Measurements from ENCODE around the gene TMEM82. TPM values are rescaled to one million over a fixed set of nuclear protein-coding genes. Genes with fewer than 3 reads are reported as not detected.

TMEM82 gene
- total RNA-seq, 2 donors from 2014 or later, result 0.46 to 3.2 TPM

DNA sequence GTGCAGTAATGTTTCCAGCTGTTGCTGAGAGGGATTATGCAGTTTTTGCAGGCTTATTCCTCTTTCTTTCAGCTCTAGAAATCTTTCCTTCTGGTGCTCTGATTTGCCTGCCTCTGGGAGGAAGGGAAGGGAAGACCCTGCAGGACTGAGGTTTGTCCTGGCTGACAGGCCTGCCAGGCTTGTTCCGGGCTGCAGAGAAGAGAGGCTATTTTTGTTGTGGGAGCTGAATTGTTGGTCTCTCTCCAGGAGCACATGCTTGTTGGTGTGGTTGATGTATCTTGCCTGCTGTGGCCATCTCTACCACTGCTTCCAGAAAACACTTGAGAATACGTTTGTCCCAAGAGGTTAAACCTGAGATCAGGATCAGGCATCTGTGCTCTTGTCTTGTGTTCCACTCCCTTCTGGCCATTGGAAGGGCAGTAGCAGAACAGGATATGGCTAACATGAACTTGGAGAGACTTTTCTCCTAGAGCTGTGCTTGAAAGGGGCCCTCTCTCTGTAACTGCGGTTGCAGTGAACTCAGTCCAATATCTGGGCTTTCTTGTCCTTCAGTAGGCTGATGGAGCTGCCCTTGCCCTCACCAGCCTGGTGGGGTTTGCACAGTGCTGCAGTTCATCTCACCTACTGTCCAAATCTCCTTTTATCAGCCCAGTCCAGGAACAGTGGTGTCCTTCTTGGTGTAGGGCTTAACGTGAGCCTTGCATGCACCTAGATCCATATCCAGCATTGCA is 27.7 kb upstream of the TMEM82 start:
- Mint-ChIP-seq H3K27ac (peak overlapping the region; percentile 23), H3K27me3 (ENCODE audit: insufficient read depth) (no peaks in the 10 kb centered on the region), H3K4me1 (no peaks in the 10 kb centered on the region), H3K9me3 (peaks cover 4% of the 10 kb centered on the region), H3K4me3 (no peak overlapping the region), H3K36me3 (ENCODE audit: low read depth) (peaks cover 35% of the 10 kb centered on the region)
- Histone ChIP-seq H3K36me3 (ENCODE audit: control insufficient read depth, insufficient read depth, low read length) (peaks cover 36% of the 10 kb centered on the region), H3K4me1 (ENCODE audit: control insufficient read depth, insufficient read depth, low read length) (no peaks in the 10 kb centered on the region), H3K9me3 (ENCODE audit: control insufficient read depth, low read length) (no peaks in the 10 kb centered on the region), H3K9ac (ENCODE audit: extremely low read depth, low read length, poor library complexity, severe bottlenecking) (no peak overlapping the region), H3K4me3 (ENCODE audit: low read length) (no peak overlapping the region), H3K27ac (ENCODE audit: low read depth, low read length) (no peak overlapping the region), H3K27me3 (ENCODE audit: control insufficient read depth, insufficient read depth, low read length, poor library complexity, severe bottlenecking) (no peaks in the 10 kb centered on the region)
- TF ChIP-seq, protein P1, sequence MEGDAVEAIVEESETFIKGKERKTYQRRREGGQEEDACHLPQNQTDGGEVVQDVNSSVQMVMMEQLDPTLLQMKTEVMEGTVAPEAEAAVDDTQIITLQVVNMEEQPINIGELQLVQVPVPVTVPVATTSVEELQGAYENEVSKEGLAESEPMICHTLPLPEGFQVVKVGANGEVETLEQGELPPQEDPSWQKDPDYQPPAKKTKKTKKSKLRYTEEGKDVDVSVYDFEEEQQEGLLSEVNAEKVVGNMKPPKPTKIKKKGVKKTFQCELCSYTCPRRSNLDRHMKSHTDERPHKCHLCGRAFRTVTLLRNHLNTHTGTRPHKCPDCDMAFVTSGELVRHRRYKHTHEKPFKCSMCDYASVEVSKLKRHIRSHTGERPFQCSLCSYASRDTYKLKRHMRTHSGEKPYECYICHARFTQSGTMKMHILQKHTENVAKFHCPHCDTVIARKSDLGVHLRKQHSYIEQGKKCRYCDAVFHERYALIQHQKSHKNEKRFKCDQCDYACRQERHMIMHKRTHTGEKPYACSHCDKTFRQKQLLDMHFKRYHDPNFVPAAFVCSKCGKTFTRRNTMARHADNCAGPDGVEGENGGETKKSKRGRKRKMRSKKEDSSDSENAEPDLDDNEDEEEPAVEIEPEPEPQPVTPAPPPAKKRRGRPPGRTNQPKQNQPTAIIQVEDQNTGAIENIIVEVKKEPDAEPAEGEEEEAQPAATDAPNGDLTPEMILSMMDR (conservative IDR thresholded peaks at IDR 0.05), result no peak
- no peak for DNase-seq
- 95 to 100% methylated on average over 3 to 4 of the region's 4 CpGs for WGBS, 2 experiments (ENCODE audit: insufficient coverage in 1 of 2, insufficient read length in 1 of 2)

DNA sequence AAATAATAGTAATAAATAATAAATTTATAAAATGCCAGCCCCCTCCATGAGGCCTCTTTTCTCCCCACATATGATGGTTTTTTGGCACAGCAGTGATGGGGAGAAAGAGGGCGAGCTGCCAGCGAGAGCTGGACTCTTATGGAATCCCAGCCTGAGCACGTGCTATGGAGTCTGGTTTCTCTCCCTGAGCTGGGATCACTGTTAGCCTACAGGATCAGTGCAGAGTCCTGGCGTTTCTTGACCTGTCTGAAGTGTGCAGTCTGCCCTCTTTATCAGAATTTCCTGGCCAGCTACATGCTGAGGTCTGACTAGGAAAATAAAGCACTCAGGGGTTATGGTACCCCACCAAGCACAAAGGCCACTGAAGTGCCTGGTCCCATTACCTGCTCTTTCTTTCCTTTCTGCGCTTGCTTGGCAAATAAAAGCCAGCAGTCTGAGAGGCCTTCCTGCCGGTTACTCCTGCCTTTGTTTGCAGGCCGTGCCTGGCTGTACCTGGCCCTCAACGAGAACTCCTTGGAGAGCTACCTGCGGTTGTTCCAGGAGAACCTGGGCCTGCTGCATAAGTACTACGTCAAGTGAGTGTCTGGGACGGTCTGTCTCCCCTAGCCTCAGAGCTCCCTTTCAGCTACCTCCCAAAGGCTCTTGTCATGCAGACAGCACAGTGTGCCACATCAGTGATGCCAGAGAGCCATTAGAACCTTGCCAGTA is 24.7 kb upstream of the TMEM82 start:
- Histone ChIP-seq H3K27ac (ENCODE audit: low read depth, low read length) (no peak overlapping the region), H3K4me3 (ENCODE audit: low read length) (no peak overlapping the region), H3K27me3 (ENCODE audit: control insufficient read depth, insufficient read depth, low read length, poor library complexity, severe bottlenecking) (no peaks in the 10 kb centered on the region), H3K36me3 (ENCODE audit: control insufficient read depth, insufficient read depth, low read length) (peaks cover 46% of the 10 kb centered on the region), H3K9me3 (ENCODE audit: control insufficient read depth, low read length) (no peaks in the 10 kb centered on the region), H3K4me1 (ENCODE audit: control insufficient read depth, insufficient read depth, low read length) (no peaks in the 10 kb centered on the region), H3K9ac (ENCODE audit: extremely low read depth, low read length, poor library complexity, severe bottlenecking) (no peak overlapping the region)
- peaks cover 4% of the 10 kb centered on the region for H3K9me3 Mint-ChIP-seq
- DNase-seq, result no peak
- WGBS, 2 experiments (ENCODE audit: insufficient coverage in 1 of 2, insufficient read length in 1 of 2), result 92 to 98% methylated on average over 10 to 11 of the region's 11 CpGs
- no peak overlapping the region for H3K4me3 Mint-ChIP-seq
- TF ChIP-seq, protein P1 (conservative IDR thresholded peaks at IDR 0.05), result no peak
- H3K4me1 Mint-ChIP-seq, result no peaks in the 10 kb centered on the region
- peak overlapping the region; percentile 20 for H3K27ac Mint-ChIP-seq
- no peaks in the 10 kb centered on the region for H3K27me3 Mint-ChIP-seq (ENCODE audit: insufficient read depth)
- peaks cover 49% of the 10 kb centered on the region for H3K36me3 Mint-ChIP-seq (ENCODE audit: low read depth)

DNA sequence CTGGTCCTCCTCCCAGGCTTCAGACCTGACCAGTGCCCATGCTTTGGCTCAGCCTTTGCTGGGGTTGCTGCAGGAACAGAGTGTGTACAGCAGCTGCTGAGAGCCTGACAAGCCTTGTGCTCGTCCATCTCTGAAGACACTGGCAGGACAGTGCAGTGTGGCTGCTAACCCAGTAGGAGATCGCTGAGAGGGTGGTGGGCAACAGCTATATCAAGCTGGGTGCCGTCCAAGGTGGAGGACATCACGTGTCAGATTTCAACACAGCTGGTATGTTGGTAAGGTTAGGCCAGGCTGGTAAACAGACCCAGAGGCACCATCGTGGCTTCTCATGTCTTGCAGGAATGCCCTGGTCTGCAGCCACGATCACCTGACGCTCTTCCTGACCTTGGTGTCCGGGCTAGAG is 24.1 kb upstream of the TMEM82 start:
- DNase-seq, result no peak
- H3K27me3 Mint-ChIP-seq (ENCODE audit: insufficient read depth), result no peaks in the 10 kb centered on the region
- 94 to 97% methylated on average over 8 of the region's 8 CpGs for WGBS, 2 experiments (ENCODE audit: insufficient coverage in 1 of 2, insufficient read length in 1 of 2)
- no peak overlapping the region for H3K27ac ChIP-seq (ENCODE audit: low read depth, low read length)
- no peaks in the 10 kb centered on the region for H3K27me3 ChIP-seq (ENCODE audit: control insufficient read depth, insufficient read depth, low read length, poor library complexity, severe bottlenecking)
- H3K36me3 Mint-ChIP-seq (ENCODE audit: low read depth), result peaks cover 52% of the 10 kb centered on the region
- TF ChIP-seq, protein P1 (conservative IDR thresholded peaks at IDR 0.05), result no peak
- no peak overlapping the region for H3K9ac ChIP-seq (ENCODE audit: extremely low read depth, low read length, poor library complexity, severe bottlenecking)
- peak overlapping the region; percentile 20 for H3K27ac Mint-ChIP-seq
- H3K4me3 Mint-ChIP-seq, result no peak overlapping the region
- H3K4me3 ChIP-seq (ENCODE audit: low read length), result no peak overlapping the region
- H3K9me3 ChIP-seq (ENCODE audit: control insufficient read depth, low read length), result no peaks in the 10 kb centered on the region
- H3K4me1 Mint-ChIP-seq, result no peaks in the 10 kb centered on the region
- peaks cover 4% of the 10 kb centered on the region for H3K9me3 Mint-ChIP-seq
- H3K36me3 ChIP-seq (ENCODE audit: control insufficient read depth, insufficient read depth, low read length), result peaks cover 47% of the 10 kb centered on the region
- H3K4me1 ChIP-seq (ENCODE audit: control insufficient read depth, insufficient read depth, low read length), result no peaks in the 10 kb centered on the region

Data from endodermal cell (in vitro differentiated cells).